Adrenal gland (tissue), 5 donors: ENCODE measurements around the gene LMBRD2.

Source experiments
- CTCF ChIP-seq, 6 experiments: fragments of 450-650 bp in 4 of 6; fragments of 200-600 bp in 2 of 6; sonication (generic) in 1 of 6; IDR thresholded peaks; 1 replicate in 5 of 6; 2 replicates in 1 of 6; pipeline versions ENCODE4 v1.5.1 to v1.8.0; 2016 to 2021; ENCODE audit warnings: antibody characterized with exemption in 6 of 6, mild to moderate bottlenecking in 2 of 6, moderate library complexity in 1 of 6
- POLR2A ChIP-seq, 2 donors: fragments of 450-650 bp; IDR thresholded peaks; one replicate each; pipeline ENCODE4 v1.6.1; 2017; ENCODE audit warnings: antibody characterized with exemption in 2 of 2, mild to moderate bottlenecking in 2 of 2, moderate library complexity in 1 of 2
- donor health status: DM: no; HTN: no; CAD: no.

- TF ChIP-seq POLR2A (IDR thresholded peaks at IDR 0.05) (no peak), CTCF (IDR thresholded peaks at IDR 0.05) (no peak)
Measured at GRCh38 chr5:36073595-36074216, 78.0 kb downstream of the LMBRD2 start.
